GF-D8 (cell line): Measurements from ENCODE around the gene TTC3.
"Not testable (repeated sequence)": the region's sequence is repeated elsewhere in the genome, so short reads cannot be mapped to it uniquely, and the experiment has no call there.

Experiments used
- DNase-seq: peaks from one replicate; lab custom pipeline; 2025; lab: John Stamatoyannopoulos, UW

Gene TTC3

DNA sequence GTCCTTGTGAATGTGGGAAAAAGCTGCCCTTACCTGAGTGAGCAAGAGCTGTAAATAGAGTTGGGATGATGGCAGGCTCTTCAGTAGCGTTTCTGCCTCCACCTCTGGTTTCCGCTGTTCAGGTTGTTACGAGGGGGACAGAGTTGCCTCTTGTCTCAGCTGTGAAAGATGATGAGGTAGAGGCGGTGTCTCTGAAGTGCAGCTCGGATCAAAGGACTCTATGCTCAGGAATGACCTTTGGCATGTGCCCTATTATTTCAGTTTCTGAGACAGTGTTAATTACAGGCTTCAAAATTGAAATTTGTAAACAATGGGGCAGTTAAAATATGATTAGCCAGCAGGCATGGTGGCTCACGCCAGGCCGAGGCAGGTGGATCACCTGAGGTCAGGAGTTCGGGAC, 123.8 kb downstream of the TTC3 start:
- no peak for DNase-seq

- DNase-seq, result no peak
Measured at GRCh38 chr21:37197746-37198145, 124.7 kb downstream of the TTC3 start.

GRCh38 chr21:37199057-37199924, 126.2 kb downstream of the TTC3 start:
- DNase-seq, result no peak

GRCh38 chr21:37200641-37201480, 127.8 kb downstream of the TTC3 start:
- DNase-seq, result no peak

DNA sequence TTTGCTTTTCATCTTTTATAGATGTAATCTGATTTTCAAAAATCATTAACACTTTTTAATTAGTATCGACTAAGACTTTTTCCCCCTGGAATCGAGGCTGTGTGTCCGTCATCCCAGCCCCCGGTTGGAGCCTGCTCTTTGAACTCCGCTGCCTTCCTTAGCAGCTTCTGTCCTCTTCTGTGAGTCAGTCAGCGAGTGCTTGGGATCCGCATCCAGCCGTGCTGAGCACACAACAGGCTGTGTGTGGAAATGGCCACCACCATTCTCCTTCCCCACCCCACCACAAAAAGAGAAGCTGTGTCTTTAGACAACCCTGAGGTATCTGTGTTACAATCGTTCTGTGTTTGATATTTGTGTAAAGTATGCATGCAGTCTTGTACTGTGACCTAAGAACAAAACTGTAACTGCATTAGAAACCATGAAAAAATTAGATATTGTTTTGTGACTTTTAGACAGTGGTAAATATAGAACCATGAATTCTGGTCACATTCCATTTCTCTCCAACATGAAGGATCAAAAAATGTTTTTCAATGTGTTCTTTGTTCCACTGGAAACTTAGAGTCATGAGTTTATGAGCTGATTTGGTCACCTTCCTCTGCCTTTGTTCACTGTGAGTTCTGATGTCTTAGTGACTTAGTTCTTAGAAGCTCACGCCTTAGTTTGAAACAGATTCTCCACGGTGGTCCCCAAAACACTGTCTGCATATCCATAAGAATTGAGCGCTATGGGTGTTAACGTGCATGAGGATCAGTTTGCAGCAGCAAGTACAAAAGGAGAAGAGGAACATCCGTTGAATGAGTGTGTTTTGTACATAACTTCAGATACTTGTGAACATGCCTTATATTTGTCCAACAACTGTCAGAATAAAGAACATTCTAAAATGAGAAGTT, 129.4 kb downstream of the TTC3 start:
- DNase-seq, result no peak

- DNase-seq, result no peak
Measured at GRCh38 chr21:37204580-37204979, 131.5 kb downstream of the TTC3 start.

GRCh38 chr21:37206496-37206895, 133.4 kb downstream of the TTC3 start:
- DNase-seq, result no peak

DNA sequence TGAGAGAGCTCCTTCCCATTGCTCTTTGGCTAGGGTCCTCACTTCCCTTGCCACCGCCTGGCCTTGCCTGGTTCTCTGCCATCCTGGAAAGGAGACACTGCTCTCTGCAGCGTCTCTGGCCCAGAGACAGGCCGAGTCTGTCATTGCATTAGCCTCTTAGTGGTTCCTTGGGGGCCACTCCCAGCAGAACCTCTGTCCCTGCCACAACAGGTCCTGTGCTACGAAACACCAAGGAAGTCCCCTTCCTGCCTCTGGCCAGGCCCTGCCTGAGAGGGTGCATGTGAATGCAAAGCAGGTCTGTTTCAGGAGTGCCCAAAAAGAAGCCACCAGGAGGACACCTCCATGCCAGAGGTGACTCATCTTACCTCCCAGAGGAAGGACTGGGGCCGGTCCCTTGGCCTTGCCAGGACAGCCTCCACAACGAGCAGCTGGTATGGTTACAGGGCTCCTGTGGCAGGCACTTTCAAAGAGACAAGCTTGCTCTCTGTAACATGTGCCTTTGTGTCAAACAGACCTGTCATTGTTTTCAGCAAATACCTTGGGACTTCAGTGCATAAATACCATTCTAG, 134.5 kb downstream of the TTC3 start:
- peak; percentile 50 for DNase-seq

DNA sequence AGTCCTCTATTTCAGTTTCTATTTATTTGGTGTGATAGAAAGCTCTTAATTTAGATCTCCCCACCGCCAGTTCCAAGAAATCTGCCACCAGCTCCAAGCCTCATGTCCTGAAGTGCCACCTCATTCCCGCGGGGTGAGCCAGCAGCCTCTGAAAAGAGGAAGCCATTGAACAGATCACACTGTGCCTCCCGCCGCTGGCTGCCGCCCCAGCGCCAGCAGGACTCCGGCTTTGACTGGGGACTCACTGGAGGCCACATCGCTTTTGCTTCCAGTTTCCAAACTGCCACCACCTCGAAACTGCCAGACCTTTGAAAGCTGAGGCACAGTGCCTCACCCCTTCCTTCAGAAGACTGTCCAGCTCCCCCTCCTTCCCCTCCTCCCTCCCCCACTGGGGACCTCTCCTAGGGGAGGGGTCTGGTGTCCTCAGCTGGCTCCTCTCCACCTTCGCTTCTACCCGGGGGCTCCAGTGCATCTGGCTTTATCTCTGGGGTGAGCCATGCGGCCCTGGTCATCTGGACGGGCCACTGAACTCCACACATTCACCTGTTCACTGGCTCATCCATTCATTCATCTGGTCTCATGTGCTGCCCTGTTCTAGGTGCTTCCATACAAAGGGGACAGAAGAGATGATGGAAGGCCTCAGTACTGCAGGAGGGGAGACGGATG, 135.1 kb downstream of the TTC3 start:
- DNase-seq, result peak; percentile 60

DNA sequence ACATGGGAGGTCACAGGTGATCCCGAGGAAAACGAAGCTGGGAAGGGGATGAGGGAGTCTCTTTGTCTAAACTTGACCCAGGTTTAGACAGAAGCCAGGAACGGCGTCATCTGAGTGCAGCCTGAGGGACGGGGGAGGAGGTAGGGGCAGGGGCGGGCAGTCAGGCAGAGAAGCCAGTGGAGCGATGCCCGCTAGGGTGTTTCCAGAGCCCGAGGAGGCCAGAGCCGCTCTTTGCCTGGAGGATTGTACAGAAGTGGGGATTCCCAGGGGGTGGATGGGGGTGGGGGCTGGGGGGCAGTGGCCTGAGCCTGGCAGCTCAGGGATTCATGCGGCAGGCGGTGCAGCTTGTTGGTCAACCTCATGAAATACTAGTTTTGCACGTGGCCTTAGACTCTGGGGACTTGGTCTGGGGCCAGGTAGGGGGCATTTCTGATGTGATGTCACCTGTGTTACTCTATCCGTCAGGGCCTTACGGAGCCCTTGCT, 135.7 kb downstream of the TTC3 start:
- no peak for DNase-seq

GRCh38 chr21:37210130-37210529, 137.1 kb downstream of the TTC3 start:
- peak; percentile 89 for DNase-seq

DNA sequence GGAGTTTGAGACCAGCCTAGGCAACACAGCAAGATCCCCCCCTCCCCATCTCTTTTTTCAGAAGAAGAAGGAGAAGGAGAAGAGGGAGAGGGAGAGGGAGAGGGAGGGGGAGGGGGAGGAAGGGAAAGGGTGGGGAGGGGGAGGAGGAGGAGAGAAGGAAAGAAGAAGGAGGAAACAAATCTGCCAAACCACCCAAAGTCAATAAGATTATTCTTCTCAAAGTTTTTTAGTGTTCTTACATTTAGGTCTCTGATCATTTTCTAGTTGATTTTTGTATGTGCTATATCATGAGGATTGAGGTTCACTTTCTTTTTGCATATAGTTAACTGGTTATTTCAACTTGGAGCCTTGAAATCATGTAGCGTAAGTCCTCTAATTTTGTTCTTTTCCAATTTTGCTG, 137.7 kb downstream of the TTC3 start:
- no peak for DNase-seq

GRCh38 chr21:37214952-37215351, 141.9 kb downstream of the TTC3 start:
- DNase-seq, result no peak

DNA sequence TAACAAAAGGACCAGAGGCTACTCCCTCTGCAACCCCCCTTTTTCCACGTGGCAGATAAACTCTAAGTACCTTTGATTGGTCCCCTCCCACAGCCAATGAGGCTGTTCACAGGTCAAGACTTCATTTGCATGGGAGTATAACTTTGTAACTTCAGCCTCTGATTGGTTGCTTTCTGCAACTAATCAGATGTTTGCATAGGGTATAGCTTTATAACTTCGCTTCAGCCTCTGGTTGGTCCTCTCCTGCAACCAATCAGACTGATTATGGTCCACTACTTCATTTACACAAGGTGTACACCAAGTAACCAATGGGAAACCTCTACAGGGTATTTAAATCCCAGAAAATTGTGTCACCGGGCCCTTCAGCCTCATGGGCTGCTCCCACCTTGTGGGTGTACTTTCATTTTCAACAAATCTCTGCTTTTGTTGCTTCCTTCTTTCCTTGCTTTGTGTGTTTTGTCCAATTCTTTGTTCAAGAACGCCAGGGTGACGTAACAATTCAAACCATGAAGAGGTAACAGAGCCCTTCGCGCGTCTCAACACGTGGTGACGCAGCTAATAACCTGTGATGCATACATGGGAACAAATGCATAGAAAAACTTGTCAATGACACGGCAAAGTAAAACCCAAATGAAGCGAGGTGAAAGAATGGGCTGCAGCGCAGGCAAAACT, 146.8 kb downstream of the TTC3 start:
- peak; percentile 54 for DNase-seq

GRCh38 chr21:37220433-37220980, 147.5 kb downstream of the TTC3 start:
- DNase-seq, result peak; percentile 46

- peak; percentile 96 for DNase-seq
Measured at GRCh38 chr21:37220981-37221664, 148.1 kb downstream of the TTC3 start.

DNA sequence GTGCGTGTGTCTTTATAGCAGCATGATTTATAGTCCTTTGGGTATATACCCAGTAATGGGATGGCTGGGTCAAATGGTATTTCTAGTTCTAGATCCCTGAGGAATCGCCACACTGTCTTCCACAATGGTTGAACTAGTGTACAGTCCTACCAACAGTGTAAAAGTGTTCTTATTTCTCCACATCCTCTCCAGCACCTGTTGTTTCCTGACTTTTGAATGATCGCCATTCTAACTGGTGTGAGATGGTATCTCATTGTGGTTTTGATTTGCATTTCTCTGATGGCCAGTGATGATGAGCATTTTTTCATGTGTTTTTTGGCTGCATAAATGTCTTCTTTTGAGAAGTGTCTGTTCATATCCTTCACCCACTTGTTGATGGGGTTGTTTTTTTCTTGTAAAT, 149.2 kb downstream of the TTC3 start:
- not testable (repeated sequence) for DNase-seq

DNA sequence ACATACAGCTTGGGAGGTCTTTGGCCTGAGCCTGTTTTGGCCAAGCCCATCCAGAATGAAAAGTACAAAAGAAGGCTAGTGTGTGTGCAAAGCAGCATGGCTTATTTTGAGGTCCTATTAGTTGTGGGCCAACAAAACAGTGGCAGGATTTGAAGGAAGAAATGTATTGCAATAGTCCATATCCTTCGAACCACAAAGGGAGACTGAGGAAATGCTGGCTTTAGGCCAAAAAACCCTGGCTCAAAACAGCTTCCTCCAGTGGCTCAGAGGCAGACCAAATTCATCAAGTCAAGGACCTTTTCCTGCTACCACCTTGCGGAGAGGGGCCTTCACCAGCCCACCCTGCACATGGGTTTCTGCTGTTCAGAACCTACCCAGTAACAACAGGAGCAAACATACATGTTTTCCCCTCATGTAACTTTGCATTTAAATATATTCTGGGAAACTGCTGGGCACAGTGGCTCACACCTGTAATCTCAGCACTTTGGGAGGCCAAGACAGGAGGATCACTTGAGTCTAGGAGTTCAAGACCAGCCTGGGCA, 150.8 kb downstream of the TTC3 start:
- no peak for DNase-seq
